ENCODE results near the gene TFDP1. TPM values are rescaled to one million over a fixed set of nuclear protein-coding genes. Genes with fewer than 3 reads are reported as not detected.

Gene TFDP1
- polyA plus RNA-seq, 1 experiment, result 99.8 TPM

GRCh38 chr13:113542751-113543424 is 41.7 kb upstream of the TFDP1 start:
- H3K4me3 ChIP-seq (ENCODE audit: low read depth, low read length), result no peak overlapping the region
- ChIA-PET CTCF (interaction anchor here (1.4 kb wide), 1 partner anchor 20 kb away, joined by 3 read pairs; no protein-coding TSS in a partner anchor), POLR2A (no interaction called here)
- H3K27me3 ChIP-seq (ENCODE audit: control insufficient read depth, insufficient read depth, low read length), result no peaks in the 10 kb centered on the region
- H3K36me3 ChIP-seq (ENCODE audit: control insufficient read depth, insufficient read depth, low read length), result peaks cover 7% of the 10 kb centered on the region
- no peak for TF ChIP-seq CTCF (IDR thresholded peaks at IDR 0.05; ENCODE audit: insufficient read depth, low read depth, low read length)
- DNase-seq (ENCODE audit: low read depth), result no peak

GRCh38 chr13:113544071-113544891 is 40.3 kb upstream of the TFDP1 start:
- no peak for DNase-seq (ENCODE audit: low read depth)
- CTCF ChIA-PET, result interaction anchor here (1.4 kb wide), 1 partner anchor 18 kb away, joined by 3 read pairs; no protein-coding TSS in a partner anchor
- H3K36me3 ChIP-seq (ENCODE audit: control insufficient read depth, insufficient read depth, low read length), result peaks cover 9% of the 10 kb centered on the region
- no peaks in the 10 kb centered on the region for H3K27me3 ChIP-seq (ENCODE audit: control insufficient read depth, insufficient read depth, low read length)
- no peak overlapping the region for H3K4me3 ChIP-seq (ENCODE audit: low read depth, low read length)
- no peak for TF ChIP-seq CTCF (IDR thresholded peaks at IDR 0.05; ENCODE audit: insufficient read depth, low read depth, low read length)
- POLR2A ChIA-PET, result no interaction called here

- Histone ChIP-seq H3K36me3 (ENCODE audit: control insufficient read depth, insufficient read depth, low read length) (peaks cover 7% of the 10 kb centered on the region), H3K27me3 (ENCODE audit: control insufficient read depth, insufficient read depth, low read length) (no peaks in the 10 kb centered on the region), H3K4me3 (ENCODE audit: low read depth, low read length) (no peak overlapping the region)
- DNase-seq (ENCODE audit: low read depth), result no peak
- ChIA-PET CTCF (interaction anchor here (2.9 kb wide), 1 partner anchor 17 kb away, joined by 11 read pairs; no protein-coding TSS in a partner anchor), POLR2A (no interaction called here)
- no peak for TF ChIP-seq CTCF (IDR thresholded peaks at IDR 0.05; ENCODE audit: insufficient read depth, low read depth, low read length)
Observed at GRCh38 chr13:113544896-113545295, 39.7 kb upstream of the TFDP1 start.

- peak; percentile 41 for DNase-seq (ENCODE audit: low read depth)
- Histone ChIP-seq H3K36me3 (ENCODE audit: control insufficient read depth, insufficient read depth, low read length) (peaks cover 9% of the 10 kb centered on the region), H3K27me3 (ENCODE audit: control insufficient read depth, insufficient read depth, low read length) (no peaks in the 10 kb centered on the region), H3K4me3 (ENCODE audit: low read depth, low read length) (no peak overlapping the region)
- ChIA-PET POLR2A (no interaction called here), CTCF (interaction anchor here (2.4 to 2.9 kb wide), 2 partner anchors 11 to 17 kb away, joined by 8 to 11 read pairs; no protein-coding TSS in a partner anchor)
- no peak for TF ChIP-seq CTCF (IDR thresholded peaks at IDR 0.05; ENCODE audit: insufficient read depth, low read depth, low read length)
Observed at GRCh38 chr13:113545455-113545930, 39.1 kb upstream of the TFDP1 start.

- H3K4me3 ChIP-seq (ENCODE audit: low read depth, low read length), result no peak overlapping the region
- H3K36me3 ChIP-seq (ENCODE audit: control insufficient read depth, insufficient read depth, low read length), result peaks cover 11% of the 10 kb centered on the region
- POLR2A ChIA-PET, result no interaction called here
- no peak for TF ChIP-seq CTCF (IDR thresholded peaks at IDR 0.05; ENCODE audit: insufficient read depth, low read depth, low read length)
- CTCF ChIA-PET, result interaction anchor here (2.4 to 2.9 kb wide), 2 partner anchors 12 to 16 kb away, joined by 8 to 11 read pairs; no protein-coding TSS in a partner anchor
- DNase-seq (ENCODE audit: low read depth), result no peak
- H3K27me3 ChIP-seq (ENCODE audit: control insufficient read depth, insufficient read depth, low read length), result no peaks in the 10 kb centered on the region
Observed at GRCh38 chr13:113545931-113546516, 38.5 kb upstream of the TFDP1 start.
